ENCODE measurements around the gene KDELR1. TPM values are rescaled to one million over a fixed set of nuclear protein-coding genes. Genes with fewer than 3 reads are reported as not detected.

KDELR1 gene
- total and polyA plus RNA-seq, 2 donors (not counting 3 experiments of a cell fraction or from before 2014, with no cell fraction given) = 199 to 224 TPM

GRCh38 chr19:48359123-48359522, 32.2 kb downstream of the KDELR1 start:
- TF ChIP-seq EZH2 (IDR thresholded peaks at IDR 0.05; ENCODE audit: borderline replicate concordance, low read depth, low read length, severe bottlenecking) (no peak), MAX (IDR thresholded peaks at IDR 0.05; ENCODE audit: insufficient read depth, insufficient read length) (no peak), CTCF (IDR thresholded peaks at IDR 0.05; ENCODE audit: extremely low read depth in 1 of 2, insufficient read depth in 1 of 2, low read depth in 1 of 2, low read length in 2 of 2) (no peak), POLR2A (IDR thresholded peaks at IDR 0.05; ENCODE audit: low read depth, low read length) (no peak), GATA2 (IDR thresholded peaks at IDR 0.05; ENCODE audit: insufficient read depth, insufficient read length, low read depth, low read length) (no peak), POLR2AphosphoS5 (IDR thresholded peaks at IDR 0.05; ENCODE audit: insufficient read depth, low read depth, low read length) (no peak), MYC (IDR thresholded peaks at IDR 0.05; ENCODE audit: low read depth, low read length) (no peak), JUN (IDR thresholded peaks at IDR 0.05; ENCODE audit: borderline replicate concordance, insufficient read depth, insufficient read length, low read depth) (no peak), FOS (IDR thresholded peaks at IDR 0.05; ENCODE audit: borderline replicate concordance, insufficient read depth, low read length) (no peak)
- Histone ChIP-seq H3K4me3 (replicated peaks in 1 of 3; ENCODE audit: insufficient read depth in 1 of 3, low read depth in 1 of 3, low read length in 3 of 3) (no peak overlapping the region), H3K79me2 (ENCODE audit: control insufficient read depth, insufficient read depth, low read length) (no peaks in the 10 kb centered on the region), H3K36me3 (ENCODE audit: control insufficient read depth in 2 of 2, extremely low read depth in 1 of 2, insufficient read depth in 2 of 2, low read length in 2 of 2) (no peaks in the 10 kb centered on the region), H3K9me1 (replicated peaks; ENCODE audit: control insufficient read depth, extremely low read depth, insufficient read depth, low read length) (no peaks in the 10 kb centered on the region), H3K9me3 (replicated peaks; ENCODE audit: control insufficient read depth, insufficient read depth, low read length) (no peaks in the 10 kb centered on the region), H3K27me3 (ENCODE audit: control insufficient read depth in 2 of 2, insufficient read depth in 2 of 2, low read length in 2 of 2) (no peaks in the 10 kb centered on the region), H4K20me1 (replicated peaks; ENCODE audit: control insufficient read depth, extremely low read depth, insufficient read depth, low read length) (no peaks in the 10 kb centered on the region), H2AFZ (ENCODE audit: low read depth, low read length) (no peak overlapping the region), H3K4me2 (ENCODE audit: insufficient read depth, low read length) (no peak overlapping the region), H3K9ac (replicated peaks; ENCODE audit: extremely low read depth, insufficient read depth, low read length) (no peak overlapping the region), H3K4me1 (ENCODE audit: control insufficient read depth, extremely low read depth, insufficient read depth, low read length) (peaks cover 5% of the 10 kb centered on the region), H3K27ac (ENCODE audit: insufficient read depth, low read depth, low read length) (no peak overlapping the region)
- intact Hi-C loops (cut with micrococcal nuclease) = no loop called here
- BruUV-seq (replicated peaks) = no TSS peak
- CTCF ChIA-PET = interaction anchor here (0.6 kb wide), 1 partner anchor 282 kb away, joined by 3 read pairs; no protein-coding TSS in a partner anchor
- FAIRE-seq (no peak), DNase-seq (ENCODE audit: low read depth, low spot score) (no peak)
- POLR2A ChIA-PET = no interaction called here
- dilution Hi-C loops (cut with MboI; ENCODE audit: extremely low pct_ligation_motif_present, low sequenced_read_pairs) = no loop called here
